PC-9 (cell line): ENCODE data around the gene KBTBD12. TPM values are rescaled to one million over a fixed set of nuclear protein-coding genes. Genes with fewer than 3 reads are reported as not detected.

Experiments used
- BruUV-seq: library from RNA; stranded (reverse); fragments of 400-500 nt; replicated peaks from 2 replicates; lab custom pipeline; 2021; lab: Mats Ljungman, UMichigan
- CTCF ChIA-PET: fragments of 300-600 bp; sonication (Branson Sonifier 250); formaldehyde crosslinking; loops from one replicate; lab custom pipeline; 2022; ENCODE audit warnings: antibody characterized with exemption; lab: Charles Lee
- POLR2A ChIA-PET: fragments of 300-600 bp; sonication (Branson Sonifier 250); formaldehyde crosslinking; loops from one replicate; lab custom pipeline; 2022; ENCODE audit warnings: antibody characterized with exemption; ENCODE audit not compliant: unreplicated experiment; lab: Charles Lee
- DNase-seq, 2 experiments: peaks; one replicate each; pipeline versions ENCODE4 v3.0.0 to v3.0.0-alpha.2; 2015 to 2022; ENCODE audit warnings: mixed read lengths in 1 of 2
- H2AFZ ChIP-seq: fragments of 200-600 bp; sonication (generic); 2 replicates; pipeline ENCODE4 v1.8.1; 2017; ENCODE audit warnings: antibody characterized with exemption
- H3F3A ChIP-seq: fragments of 200-600 bp; sonication (generic); 2 replicates; pipeline ENCODE4 v1.8.1; 2017; ENCODE audit warnings: antibody characterized with exemption, mild to moderate bottlenecking, low read depth; ENCODE audit not compliant: insufficient read depth
- H3K27ac ChIP-seq: fragments of 200-600 bp; sonication (generic); 2 replicates; pipeline ENCODE4 v1.6.1; 2016; ENCODE audit warnings: mixed run types
- H3K27me3 ChIP-seq: fragments of 200-600 bp; sonication (generic); 2 replicates; pipeline ENCODE4 v1.6.1; 2016; ENCODE audit warnings: low read depth, mixed run types; ENCODE audit not compliant: insufficient read depth
- H3K36me3 ChIP-seq: fragments of 200-600 bp; sonication (generic); 2 replicates; pipeline ENCODE4 v1.6.1; 2016; ENCODE audit warnings: low read depth, mixed run types
- H3K4me1 ChIP-seq: fragments of 200-600 bp; sonication (generic); replicated peaks from 2 replicates; pipeline ENCODE4 v1.6.1; 2016; ENCODE audit warnings: mixed run types; ENCODE audit not compliant: insufficient read depth
- H3K4me2 ChIP-seq: fragments of 200-600 bp; sonication (generic); 2 replicates; pipeline ENCODE4 v1.6.1; 2017; ENCODE audit warnings: mixed run types
- H3K4me3 ChIP-seq: fragments of 200-600 bp; sonication (generic); 2 replicates; pipeline ENCODE4 v1.6.1; 2016; ENCODE audit warnings: mixed run types
- H3K79me2 ChIP-seq: fragments of 200-600 bp; sonication (generic); 2 replicates; pipeline ENCODE4 v1.6.1; 2017; ENCODE audit warnings: low read depth, mixed run types
- H3K9me2 ChIP-seq: fragments of 200-600 bp; sonication (generic); 2 replicates; pipeline ENCODE4 v1.8.1; 2017; ENCODE audit warnings: mild to moderate bottlenecking; ENCODE audit not compliant: insufficient read depth
- H3K9me3 ChIP-seq: fragments of 200-600 bp; sonication (generic); 2 replicates; pipeline ENCODE4 v1.8.1; 2016; ENCODE audit warnings: low read depth; ENCODE audit not compliant: insufficient read depth
- H4K20me1 ChIP-seq: fragments of 200-600 bp; sonication (generic); 2 replicates; pipeline ENCODE4 v1.8.1; 2017; ENCODE audit not compliant: insufficient read depth
- CTCF ChIP-seq: fragments of 200-600 bp; sonication (generic); conservative IDR thresholded peaks from 2 replicates; pipeline ENCODE4 v1.6.1; 2017; ENCODE audit warnings: mixed run types, antibody characterized with exemption, mild to moderate bottlenecking, moderate library complexity
- EZH2 ChIP-seq: fragments of 200-600 bp; sonication (generic); IDR thresholded peaks from 2 replicates; pipeline ENCODE4 v1.8.0; 2017; ENCODE audit warnings: antibody characterized with exemption, low read depth
- intact Hi-C: fragments of 100-400 bp; cut with micrococcal nuclease; formaldehyde crosslinking; loops from one replicate; pipeline ENCODE4 v1.10.0; 2022; ENCODE audit not compliant: unreplicated experiment
- total RNA-seq: library from RNA; stranded (reverse); gene quantifications from 2 replicates; pipeline ENCODE4 v1.2.3, GENCODE V29; 2021

KBTBD12 gene
- total RNA-seq, 1 experiment from 2014 or later: 1.1 TPM

GRCh38 chr3:127942613-127943012 is 27.6 kb downstream of the KBTBD12 start:
- CTCF ChIA-PET: no interaction called here
- no peak overlapping the region for H3K4me3 ChIP-seq
- H3K36me3 ChIP-seq: no peaks in the 10 kb centered on the region
- H3K4me2 ChIP-seq: no peak overlapping the region
- intact Hi-C loops: no loop called here
- H3K9me3 ChIP-seq: no peaks in the 10 kb centered on the region; the same call in 1 of the 2 replicates
- H3F3A ChIP-seq: peaks cover 7% of the 10 kb centered on the region; the same call in 1 of the 2 replicates
- H3K9me2 ChIP-seq: no peaks in the 10 kb centered on the region
- TF ChIP-seq CTCF: no peak
- no peak for TF ChIP-seq EZH2
- no peak for DNase-seq
- POLR2A ChIA-PET: no interaction called here
- H3K4me1 ChIP-seq: peaks cover 10% of the 10 kb centered on the region
- H3K27me3 ChIP-seq: no peaks in the 10 kb centered on the region
- H4K20me1 ChIP-seq: no peaks in the 10 kb centered on the region
- no peak overlapping the region for H3K27ac ChIP-seq
- H2AFZ ChIP-seq: no peak overlapping the region
- BruUV-seq: no TSS peak
- no peaks in the 10 kb centered on the region for H3K79me2 ChIP-seq

- ChIA-PET CTCF (no interaction called here), POLR2A (no interaction called here)
- H3K4me1 ChIP-seq: no peaks in the 10 kb centered on the region
- no peak overlapping the region for H3K4me3 ChIP-seq
- no peaks in the 10 kb centered on the region for H3F3A ChIP-seq
- no peak overlapping the region for H2AFZ ChIP-seq
- TF ChIP-seq EZH2 (no peak), CTCF (no peak)
- no peaks in the 10 kb centered on the region for H3K79me2 ChIP-seq
- H4K20me1 ChIP-seq: no peaks in the 10 kb centered on the region
- no peaks in the 10 kb centered on the region for H3K36me3 ChIP-seq
- intact Hi-C loops: no loop called here
- no peak overlapping the region for H3K27ac ChIP-seq
- DNase-seq: no peak
- H3K27me3 ChIP-seq: no peaks in the 10 kb centered on the region
- no peaks in the 10 kb centered on the region for H3K9me2 ChIP-seq
- BruUV-seq: no TSS peak
- H3K4me2 ChIP-seq: no peak overlapping the region
- no peaks in the 10 kb centered on the region for H3K9me3 ChIP-seq
These were observed 33.2 kb downstream of the KBTBD12 start for GRCh38 chr3:127948211-127948610.

DNA sequence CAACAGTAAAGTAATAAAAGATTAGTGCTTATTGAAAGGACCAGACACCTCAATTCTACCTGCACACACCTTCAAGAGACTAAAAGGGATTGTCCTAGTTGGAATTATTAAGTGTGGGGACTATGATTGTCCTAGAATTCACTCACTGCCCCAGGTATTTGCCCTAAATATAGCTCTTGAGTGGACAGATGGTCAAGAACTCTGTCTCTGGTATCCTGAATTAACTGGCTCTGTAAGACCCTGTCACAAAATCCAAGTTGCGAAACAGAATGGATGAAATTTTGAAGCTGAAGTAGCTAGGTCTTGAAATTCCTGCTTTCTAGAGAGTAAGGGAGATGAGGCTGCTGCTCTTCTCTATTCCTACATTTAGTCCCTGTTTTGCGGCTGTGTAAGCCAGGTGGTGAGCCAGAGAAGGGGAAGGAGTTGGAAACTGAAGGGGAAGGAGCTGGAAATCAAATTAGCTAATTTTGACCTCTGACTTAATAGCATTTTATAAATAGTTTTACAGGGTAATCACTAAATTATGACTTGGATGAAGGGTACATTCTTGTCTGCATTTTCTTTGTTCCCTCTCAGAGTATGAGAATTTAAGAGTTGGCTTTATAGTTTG is 34.5 kb downstream of the KBTBD12 start:
- H3K9me2 ChIP-seq: no peaks in the 10 kb centered on the region
- no peak for DNase-seq
- H2AFZ ChIP-seq: no peak overlapping the region
- ChIA-PET CTCF (no interaction called here), POLR2A (no interaction called here)
- no peaks in the 10 kb centered on the region for H3K27me3 ChIP-seq
- H4K20me1 ChIP-seq: no peaks in the 10 kb centered on the region
- no TSS peak for BruUV-seq
- no peaks in the 10 kb centered on the region for H3F3A ChIP-seq
- peaks cover 6% of the 10 kb centered on the region for H3K4me1 ChIP-seq
- TF ChIP-seq CTCF (no peak), EZH2 (no peak)
- H3K9me3 ChIP-seq: no peaks in the 10 kb centered on the region
- H3K27ac ChIP-seq: no peak overlapping the region
- H3K4me2 ChIP-seq: no peak overlapping the region
- intact Hi-C loops: no loop called here
- H3K36me3 ChIP-seq: no peaks in the 10 kb centered on the region
- H3K4me3 ChIP-seq: no peak overlapping the region
- no peaks in the 10 kb centered on the region for H3K79me2 ChIP-seq
